Endothelial cell of coronary artery (primary cell): Measurements from ENCODE around the gene GOPC. TPM values are rescaled to one million over a fixed set of nuclear protein-coding genes. Genes with fewer than 3 reads are reported as not detected.

Experiments used
- total RNA-seq: library from RNA; depleted of rRNA; stranded (reverse); fragments of >200 nt; gene quantifications from 2 replicates; pipeline ENCODE4 v1.2.3, GENCODE V29; 2014

GOPC gene
- total RNA-seq = 25.1 and 33.1 TPM in 2 replicates

GRCh38 chr6:117602151-117602898, at the start of gene GOPC:
GOPC (minus strand) TSS chr6:117602511; CDS start chr6:117602288, 223 bp downstream.

Other genes with a start within 250 kb of the GOPC start
- gene ROS1, start 176.6 kb downstream of the GOPC start, total RNA-seq = under 0.01 TPM in 1 of 2 replicates, not detected in the other
- 37.0 and 37.7 TPM in 2 replicates for gene DCBLD1, start 119.8 kb downstream of the GOPC start, total RNA-seq
- gene NUS1, start 73.0 kb upstream of the GOPC start, total RNA-seq = 14.3 and 18.0 TPM in 2 replicates